HG03060 (cell line): ENCODE data around the gene DNAJC18.
"Not testable (repeated sequence)": the region's sequence is repeated elsewhere in the genome, so short reads cannot be mapped to it uniquely, and the experiment has no call there.

Source experiments
- ATAC-seq: cut with Tn5 transposase; IDR thresholded peaks from one replicate; pipeline ENCODE4 v1.9.1; 2021; ENCODE audit warnings: low read depth, moderate number of reproducible peaks; ENCODE audit not compliant: unreplicated experiment

DNAJC18 gene

DNA sequence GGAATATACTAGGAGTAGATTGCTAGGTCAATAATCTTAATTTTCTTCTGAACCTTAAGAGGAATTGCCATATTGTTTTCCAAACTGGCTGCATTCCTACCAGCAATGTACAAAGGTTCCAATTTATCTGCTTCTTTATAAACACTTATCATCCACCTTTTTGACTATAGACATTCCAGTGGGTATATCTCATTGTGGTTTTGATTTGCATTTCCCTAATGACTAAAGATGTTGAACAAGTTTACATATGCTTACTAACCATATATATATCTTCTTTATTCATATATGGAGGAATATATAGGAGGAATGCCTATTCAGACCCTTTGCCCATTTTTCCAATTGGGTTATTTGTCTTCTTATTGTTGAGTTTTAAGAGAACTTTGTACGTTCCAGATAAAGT lies 7.6 kb downstream of the DNAJC18 start:
- ATAC-seq: no peak

DNA sequence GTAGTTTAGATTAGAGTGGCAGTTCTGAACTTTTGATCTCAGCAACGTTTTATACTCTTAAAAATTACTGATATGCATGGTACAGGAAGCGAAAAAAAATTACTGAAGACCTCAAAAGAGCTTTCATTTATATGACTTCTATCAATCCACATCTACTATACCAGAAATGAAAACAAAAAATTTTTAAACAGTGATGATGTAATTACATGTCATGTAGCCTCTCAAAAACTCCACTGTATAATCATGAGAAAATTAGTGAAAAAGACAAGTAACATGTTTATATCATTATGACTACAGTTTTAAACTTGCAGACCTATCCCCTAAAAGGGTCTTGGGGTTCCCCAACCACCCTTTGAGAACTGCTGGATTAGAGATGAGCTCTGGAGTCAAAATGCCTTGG lies 9.3 kb downstream of the DNAJC18 start:
- no peak for ATAC-seq

DNA sequence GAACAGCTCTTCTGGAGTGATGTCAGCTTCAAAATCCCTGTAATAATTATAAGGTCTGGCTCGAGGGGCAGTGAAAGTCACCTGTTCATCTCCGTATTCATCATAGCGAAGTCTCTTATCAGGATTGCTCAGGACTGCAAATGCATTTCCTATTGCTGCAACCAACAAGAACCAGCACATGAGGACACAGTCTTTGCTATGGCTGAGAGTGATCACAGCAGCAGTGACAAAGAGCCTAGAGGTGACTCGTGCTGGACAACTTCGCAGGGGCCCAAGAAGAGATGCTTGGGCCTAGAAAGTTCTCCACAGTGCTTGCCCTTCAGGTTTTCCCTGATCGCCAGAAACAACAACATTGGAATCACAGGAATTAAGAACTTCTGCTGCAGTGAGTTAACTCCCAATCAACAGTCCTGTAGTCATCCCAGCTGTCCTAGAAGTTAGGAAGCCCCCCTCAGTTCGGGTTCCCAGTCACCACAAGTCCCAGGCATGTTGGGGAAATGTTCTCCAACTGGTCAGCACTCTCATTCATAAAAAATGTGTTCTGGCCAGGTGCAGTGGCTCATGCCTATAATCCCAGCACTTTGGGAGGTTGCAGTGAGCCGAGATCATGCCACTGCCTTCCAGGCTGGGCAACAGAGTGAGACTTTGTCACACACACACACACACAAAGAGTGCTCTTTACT lies 13.0 kb downstream of the DNAJC18 start:
- no peak for ATAC-seq

DNA sequence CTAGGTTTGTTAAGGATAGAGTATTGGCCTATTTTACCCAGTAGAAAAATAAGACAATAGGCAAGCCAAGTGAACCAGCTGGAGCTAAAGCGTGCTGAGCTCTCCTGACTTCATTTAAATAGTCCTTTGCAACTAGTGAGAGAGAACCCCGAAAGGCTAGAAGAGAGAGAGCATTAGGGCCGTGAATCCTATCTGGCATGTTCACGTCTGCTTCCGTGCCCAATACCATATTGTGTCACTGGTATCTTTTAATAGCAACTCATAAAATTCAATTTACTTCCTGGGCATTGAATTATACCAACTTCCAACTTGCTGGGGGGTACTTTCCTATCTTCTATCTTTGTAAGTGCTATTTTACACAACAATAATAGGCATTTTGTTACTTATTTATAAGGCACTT lies 13.8 kb downstream of the DNAJC18 start:
- ATAC-seq: no peak

DNA sequence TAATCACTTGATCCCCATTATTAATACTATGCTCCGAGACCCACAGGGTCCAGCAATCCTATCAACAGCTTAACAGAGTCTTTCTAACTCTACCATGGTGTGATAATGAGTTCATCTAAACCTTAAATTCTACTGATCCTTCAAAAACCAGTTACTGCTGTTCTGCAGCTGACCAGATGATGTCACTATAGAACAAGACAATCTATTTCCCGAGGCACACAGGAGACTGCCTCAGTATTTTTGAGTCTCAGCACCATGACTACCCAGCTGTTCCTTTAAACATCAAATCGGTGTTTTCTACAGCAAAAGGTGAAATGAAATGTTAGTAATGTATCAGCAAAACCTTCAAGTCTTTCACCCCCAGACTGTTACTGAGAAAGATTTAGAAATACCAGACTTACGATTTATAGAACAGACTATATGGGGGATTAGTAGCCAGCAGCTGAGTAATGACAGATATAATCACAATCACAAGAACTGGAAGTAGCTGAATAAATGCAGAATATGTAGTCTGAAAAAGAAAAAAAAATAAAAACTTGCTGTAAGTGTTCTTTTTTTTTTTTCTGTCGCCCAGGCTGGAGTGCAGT lies 16.9 kb downstream of the DNAJC18 start:
- no peak for ATAC-seq

DNA sequence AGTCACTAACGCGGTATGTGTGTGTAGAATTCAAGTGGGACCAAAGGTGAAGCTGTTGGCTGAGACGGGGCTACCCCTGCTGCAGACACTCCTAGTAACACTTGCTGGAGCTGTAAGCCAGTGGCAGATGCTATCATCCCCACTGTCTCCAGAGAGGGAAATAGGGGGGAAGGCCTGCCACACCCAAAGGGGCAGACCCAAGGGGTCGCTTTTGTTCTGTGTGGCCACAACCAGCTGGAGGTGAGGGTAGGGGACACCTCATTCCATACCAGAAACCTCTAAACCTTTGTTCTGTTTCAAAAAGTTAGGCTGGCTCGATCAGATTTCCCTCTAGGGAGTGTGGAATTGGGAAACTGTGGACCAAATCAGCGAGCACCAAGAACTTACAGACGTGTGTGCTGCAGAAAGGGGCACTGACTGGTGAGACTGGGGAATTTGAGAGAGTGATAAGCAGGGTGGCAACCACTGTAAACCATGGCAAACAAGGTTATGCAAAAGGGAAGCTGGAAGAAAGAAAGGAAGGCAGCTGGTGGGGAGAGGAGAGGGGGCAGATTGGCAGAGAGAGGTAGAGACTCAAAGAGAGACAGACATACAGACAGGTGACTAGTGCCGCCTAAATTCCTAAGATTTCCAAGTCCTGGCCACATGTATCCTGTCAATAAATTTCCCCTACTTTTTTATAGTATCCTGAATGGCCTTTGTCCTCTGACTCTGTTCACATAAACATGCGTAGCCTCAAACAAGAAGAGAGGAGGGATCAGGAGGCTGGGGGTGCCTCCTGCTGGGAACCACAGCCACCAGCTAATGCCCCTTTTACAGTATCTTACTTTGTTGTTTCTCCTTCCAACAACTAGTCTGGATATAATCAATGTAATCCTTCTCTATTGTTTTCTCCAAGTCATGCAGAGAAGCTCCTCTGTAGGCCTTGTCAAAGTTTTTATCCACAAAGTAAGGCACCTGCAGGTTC lies 19.8 kb downstream of the DNAJC18 start:
- ATAC-seq: no peak

DNA sequence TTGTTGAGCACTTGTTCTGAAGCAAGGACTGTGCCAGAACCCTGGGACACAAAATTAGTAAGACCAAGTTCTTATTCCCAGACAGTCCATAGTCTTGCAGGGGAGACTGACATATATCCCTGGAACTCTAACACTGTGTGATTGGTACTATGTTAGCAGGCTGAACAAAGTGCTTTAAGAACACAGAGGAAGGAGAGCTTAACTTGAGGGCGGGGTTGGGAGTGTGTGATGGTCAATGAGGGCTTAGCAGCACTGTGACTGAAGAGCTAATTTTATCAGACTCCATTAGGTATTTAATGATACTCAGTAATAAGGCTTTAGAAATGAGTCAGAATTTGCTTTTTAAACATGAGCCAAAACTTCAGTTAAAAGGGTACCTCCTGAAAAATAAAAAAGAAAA lies 20.5 kb downstream of the DNAJC18 start:
- ATAC-seq: no peak

DNA sequence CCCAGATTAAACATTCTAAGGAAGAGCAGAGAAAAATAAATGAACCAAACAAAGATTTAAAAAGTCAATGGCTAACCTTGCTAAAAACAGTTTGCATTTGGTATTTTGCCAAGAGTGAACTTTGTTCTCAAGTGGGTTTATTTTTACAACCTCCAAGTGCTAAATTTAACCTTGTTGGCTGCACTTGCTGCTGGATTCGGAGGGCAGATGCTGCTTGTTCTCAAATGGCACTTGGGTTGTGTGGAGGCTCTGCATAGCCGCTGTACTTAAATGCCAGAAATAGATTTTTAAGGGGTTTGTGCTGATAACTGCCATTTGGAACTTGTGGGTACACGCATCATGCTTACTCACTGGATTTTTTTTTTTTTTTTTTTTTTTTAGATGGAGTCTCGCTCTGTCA lies 22.1 kb downstream of the DNAJC18 start:
- ATAC-seq: no peak

DNA sequence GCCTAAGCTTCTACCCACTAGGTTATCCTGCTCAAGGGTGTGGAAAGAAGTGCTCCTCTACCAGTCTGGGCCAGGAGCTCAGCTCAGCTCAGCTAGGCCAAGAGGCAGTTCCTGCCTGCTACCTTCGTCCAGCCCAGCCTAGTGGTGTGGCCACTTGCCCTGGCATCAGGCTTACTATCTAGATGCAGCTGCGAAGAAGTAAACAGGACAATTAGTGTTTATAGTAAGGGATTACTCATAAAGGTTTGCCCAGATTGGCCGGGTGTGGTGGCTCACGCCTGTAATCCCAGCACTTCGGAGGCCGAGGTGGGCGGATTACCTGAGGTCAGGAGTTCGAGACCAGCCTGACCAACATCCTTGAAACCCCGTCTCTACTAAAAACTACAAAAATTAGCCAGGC lies 22.7 kb downstream of the DNAJC18 start:
- no peak for ATAC-seq

DNA sequence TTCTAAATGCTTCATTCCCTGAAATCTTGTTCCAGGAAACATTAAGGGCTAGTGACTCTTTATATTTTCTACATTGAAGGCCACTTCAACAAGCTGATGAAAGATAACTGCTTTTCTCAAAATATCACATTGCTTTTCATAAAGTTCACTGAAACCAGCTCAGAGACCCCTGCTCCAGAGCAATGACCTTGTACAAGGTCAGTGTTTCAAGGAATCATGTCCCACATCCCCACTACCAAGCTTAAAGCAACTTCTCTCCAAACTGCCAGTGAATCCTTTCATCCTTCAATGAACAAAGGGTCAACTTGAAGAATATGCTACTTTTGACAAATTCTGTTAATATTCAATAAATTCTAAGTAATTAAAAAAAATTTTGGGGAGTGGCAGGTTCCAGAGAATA lies 23.5 kb downstream of the DNAJC18 start:
- no peak for ATAC-seq

DNA sequence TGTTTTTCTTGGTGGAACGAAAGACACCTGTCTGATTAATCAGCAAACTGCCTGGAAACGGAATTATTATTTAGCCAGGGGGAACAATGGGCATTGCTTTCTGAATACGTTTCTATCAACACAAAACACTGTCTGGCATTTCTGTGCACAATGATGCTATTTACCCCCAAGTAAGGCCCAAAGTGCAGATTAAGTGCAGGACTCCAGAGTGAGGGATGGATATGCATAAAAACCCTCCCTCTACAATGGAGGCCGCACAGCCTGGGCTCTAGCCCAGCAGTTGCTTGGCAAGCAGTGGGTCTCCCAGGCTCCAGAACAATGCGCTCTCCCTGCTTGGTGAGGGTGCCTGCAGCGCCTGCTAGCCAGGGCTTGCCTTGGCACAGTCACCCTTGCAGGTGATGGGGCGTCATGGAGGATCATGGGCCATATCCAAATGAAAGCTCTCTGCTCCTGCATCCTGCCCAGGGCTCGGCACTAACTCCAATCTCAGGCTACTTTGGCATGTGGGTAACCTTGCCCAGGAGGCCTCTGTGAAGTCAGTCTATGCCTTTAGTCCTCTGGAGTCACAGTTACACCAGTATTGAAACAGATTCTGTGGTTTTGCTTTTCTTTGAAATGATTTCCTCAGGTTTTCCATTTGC lies 24.0 kb downstream of the DNAJC18 start:
- ATAC-seq: no peak

DNA sequence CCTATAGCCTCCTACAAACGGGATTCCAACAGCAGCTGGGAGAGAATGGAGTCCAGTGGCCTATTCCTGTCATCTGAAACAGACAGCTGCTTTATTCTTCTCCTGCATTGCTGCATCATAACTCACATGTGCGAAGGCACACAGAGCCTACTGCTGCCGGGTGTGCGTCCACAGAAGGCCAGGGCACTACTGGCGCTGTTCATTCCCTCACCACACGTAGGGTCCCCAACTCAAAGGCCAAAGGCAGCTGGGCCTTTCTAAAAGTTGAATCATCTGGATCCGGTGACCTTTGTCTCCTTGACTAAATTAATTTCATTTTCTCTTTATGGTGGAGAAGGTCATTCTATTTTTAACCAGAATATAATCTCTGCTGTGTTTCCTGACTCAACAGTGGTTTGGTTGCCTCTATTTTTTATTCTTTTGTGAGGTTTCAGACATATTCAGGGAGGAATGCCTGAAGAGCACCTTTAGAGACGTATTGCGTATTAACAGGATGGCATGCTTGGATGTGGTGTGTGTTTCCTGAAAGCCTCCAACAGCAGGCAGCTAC lies 24.7 kb downstream of the DNAJC18 start:
- ATAC-seq: no peak

DNA sequence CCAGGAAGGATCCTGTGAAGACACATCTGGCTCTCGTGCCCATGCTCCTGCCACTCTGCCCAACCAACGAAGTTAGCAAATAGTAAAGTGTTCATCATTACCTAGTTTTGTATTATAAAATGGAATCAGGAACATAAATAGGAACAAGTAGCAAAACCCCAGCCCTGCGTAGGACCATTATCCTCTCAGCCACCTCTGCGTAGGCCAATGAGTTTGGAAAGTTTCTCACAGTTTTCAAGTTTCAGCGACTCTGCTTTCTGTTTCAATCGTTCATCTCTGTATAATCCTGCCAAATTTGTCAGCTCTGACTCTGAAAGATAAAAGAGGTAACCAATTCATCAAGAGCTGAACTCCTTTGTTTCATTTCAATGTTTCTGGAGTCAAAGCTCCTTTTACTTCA lies 25.4 kb downstream of the DNAJC18 start:
- ATAC-seq: no peak

DNA sequence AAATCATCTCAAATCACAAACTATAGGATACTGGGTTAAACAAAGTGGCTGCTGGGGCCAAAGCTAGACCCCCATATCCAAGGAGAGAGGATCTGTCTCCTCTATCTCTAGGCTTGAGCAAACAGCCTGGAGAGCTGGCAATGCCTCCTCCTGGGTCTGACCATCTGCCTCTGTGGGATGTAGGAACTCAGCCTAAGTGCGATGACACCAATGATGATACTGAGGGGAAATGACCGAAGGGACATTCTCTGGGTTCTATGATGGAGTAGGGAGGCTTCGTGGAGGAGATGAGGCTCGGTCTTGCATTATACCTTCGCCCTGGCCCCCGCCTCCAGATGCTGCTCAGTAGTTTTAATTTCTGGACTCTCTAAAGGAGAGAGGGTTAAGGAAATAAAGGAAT lies 26.2 kb downstream of the DNAJC18 start:
- no peak for ATAC-seq

DNA sequence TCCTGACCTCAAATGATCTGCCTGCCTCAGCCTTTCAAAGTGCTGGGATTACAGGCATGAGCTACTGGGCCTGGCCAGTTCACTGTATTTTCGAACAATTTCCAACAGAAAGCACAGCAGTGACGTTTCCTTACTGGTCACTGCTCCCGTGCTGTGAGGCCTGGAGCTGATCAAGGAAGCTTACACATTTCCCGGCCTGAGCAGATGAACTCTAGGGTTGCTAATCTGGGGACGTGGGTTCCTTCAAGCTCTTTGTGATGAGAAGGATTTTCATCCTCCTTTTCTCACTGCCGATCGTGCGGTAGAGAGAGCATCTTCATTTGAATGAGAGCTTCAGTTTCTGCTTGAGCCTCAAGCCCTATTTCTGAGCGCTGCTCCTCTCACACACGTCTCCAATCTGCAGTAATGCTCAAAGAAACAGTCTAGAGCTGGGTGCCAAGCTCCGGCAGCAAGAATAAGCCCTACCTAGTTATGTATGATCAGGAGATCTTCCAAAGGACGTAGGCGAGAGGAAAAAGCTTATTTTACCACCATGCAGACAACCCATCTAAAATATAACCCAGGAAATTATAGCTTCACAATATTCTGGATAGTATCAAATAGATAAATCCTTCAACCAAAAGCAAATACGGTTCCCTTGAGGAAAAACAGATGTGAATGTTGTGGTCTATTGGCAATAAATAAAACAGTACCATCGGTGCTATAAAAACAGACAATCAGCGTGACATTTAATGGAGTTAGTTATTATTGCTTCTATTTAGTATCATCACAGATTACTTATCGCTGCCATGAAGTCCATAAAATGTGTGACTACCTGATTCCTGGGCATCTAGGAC lies 28.1 kb downstream of the DNAJC18 start:
- ATAC-seq: no peak

DNA sequence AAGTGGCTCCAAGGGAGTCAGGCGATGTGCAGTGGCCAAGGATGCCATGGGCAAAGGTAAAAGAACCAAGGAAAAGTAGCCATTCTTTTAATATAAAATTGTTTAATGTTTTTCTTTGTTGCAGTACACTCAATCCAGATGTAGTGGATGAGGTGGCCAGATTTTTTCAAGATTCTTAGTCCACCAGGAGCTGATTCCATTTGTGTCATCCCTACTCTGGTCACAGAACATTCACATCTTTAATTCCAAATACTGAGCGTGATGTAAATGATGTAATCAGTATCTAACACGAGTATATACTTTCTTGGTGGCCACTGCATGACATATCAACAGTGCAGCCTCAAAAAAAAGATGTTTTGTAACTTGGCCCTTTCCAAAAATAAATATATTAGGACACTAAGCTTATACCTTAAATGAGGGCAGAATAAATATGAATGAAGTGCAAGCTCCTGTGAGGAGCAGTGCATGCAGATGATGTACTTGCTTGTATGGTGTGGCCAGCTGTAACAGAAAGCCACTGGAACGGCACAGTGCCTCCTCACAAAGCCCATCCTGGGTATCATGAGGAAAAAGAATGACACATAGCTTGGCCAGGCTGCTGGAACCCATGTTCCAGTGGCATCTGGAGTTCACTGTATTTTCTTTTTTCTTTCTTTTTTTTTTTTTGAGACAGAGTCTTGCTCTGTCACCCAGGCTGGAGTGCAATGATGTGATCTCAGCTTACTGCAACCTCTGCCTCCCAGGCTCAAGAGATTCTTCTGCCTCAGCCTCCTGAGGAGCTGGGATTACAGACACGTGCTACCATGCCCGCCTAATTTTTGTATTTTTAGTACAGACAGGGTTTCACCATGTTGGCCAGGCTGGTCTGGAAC lies 29.0 kb downstream of the DNAJC18 start:
- ATAC-seq: no peak

DNA sequence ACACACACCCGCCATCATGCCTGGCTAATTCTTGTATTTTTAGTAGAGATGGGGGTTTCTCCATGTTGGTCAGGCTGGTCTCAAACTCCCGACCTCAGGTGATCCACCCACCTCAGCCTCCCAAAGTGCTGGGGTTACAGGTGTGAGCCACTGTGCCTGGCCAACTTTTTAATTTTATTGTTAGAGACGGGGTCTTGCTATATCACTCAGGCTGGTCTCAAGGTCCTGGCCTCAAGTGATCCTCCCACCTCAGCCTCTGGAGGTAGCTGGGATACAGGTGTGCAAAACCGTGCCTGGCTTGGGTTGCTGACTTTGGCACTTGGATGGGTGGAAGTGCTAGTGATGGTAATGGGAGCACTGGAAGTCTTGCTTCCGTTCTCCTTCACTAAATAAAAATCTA lies 30.2 kb downstream of the DNAJC18 start:
- ATAC-seq: not testable (repeated sequence)

DNA sequence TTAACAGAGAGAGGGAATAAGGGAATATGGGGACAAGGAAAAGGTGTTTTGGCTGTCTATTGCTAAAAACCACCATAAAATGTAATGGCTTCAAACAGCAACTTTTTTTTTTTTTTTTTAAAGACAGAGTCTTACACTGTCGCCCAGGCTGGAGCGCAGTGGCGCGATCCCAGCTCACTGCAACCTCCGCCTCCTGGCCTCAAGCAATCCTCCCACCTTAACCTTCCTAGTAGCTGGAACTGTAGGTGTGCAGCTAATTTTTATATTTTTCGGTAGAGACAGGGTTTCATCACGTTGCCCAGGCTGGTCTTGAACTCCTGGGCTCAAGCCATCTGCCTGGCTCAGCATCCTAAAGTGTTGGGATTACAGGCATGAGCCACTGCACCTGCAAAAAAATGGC lies 31.1 kb downstream of the DNAJC18 start:
- no peak for ATAC-seq

DNA sequence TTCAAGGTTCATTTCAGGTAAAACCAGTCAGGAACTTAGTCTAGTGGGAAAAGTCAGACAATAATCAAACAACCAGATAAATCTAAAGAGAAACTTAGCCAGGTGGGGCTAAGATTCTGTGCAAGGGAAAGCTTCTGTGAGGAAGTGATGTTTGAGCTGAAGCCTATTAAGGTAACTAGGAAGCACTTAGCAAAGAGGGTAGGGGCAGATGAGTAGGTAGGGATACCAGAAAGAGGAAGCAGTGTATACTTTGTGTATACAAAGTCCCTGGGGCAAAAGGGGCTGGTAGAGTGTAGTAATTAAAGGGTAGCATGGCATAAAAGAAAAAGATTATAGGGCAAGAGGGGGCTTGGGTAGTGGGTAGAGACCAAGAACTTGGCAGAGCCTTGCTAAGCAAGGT lies 31.8 kb downstream of the DNAJC18 start:
- ATAC-seq: no peak
